ENCODE measurements around the gene THSD7B. TPM values are rescaled to one million over a fixed set of nuclear protein-coding genes. Genes with fewer than 3 reads are reported as not detected.
A peak's percentile ranks its signal among the peaks of the same experiment; 100 is the strongest.

THSD7B gene
- total and polyA plus RNA-seq, 2 of the 13 experiments (the other 11 are each of a cell fraction or from before 2014, with no cell fraction given) = 0.02 TPM; not detected in 1

DNA sequence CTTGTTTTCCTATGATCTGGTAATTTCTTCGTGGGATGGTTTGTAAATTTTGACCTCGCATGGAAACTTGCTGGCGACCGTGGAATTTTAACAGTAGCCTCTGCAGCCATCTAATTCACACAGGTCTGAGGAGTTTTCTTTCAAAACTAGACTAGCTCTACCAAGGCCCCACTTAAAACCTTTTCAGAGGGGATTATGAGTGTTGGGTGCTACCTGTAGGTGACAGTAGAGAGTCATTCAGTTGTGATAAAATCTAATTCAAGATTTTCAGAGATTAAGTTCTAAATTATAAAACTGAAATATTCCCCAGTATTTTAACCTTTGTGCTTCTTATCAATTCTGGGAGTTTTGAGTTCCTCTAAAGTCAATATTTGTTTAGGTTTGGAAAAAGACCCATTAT, 31.0 kb downstream of the THSD7B start:
- Histone ChIP-seq H3K4me1 (ENCODE audit: insufficient read depth, low read length) (no peaks in the 10 kb centered on the region), H3K4me2 (ENCODE audit: low read depth, low read length) (no peak overlapping the region), H3K4me3 (replicated peaks in 1 of 3; ENCODE audit: insufficient read depth in 1 of 3, low read depth in 2 of 3, low read length in 3 of 3) (no peak overlapping the region), H3K27me3 (ENCODE audit: control insufficient read depth in 1 of 2, insufficient read depth in 2 of 2, low read length in 2 of 2) (no peaks in the 10 kb centered on the region), H4K20me1 (ENCODE audit: insufficient read depth, low read length) (no peaks in the 10 kb centered on the region), H3K9ac (ENCODE audit: insufficient read depth, low read depth, low read length) (no peak overlapping the region), H3K79me2 (ENCODE audit: insufficient read depth, low read length) (no peaks in the 10 kb centered on the region), H3K9me3 (ENCODE audit: low read length) (no peaks in the 10 kb centered on the region), H2AFZ (ENCODE audit: low read length) (no peak overlapping the region), H3K36me3 (replicated peaks in 1 of 2; ENCODE audit: control insufficient read depth in 1 of 2, insufficient read depth in 2 of 2, low read length in 2 of 2) (no peaks in the 10 kb centered on the region), H3K27ac (ENCODE audit: extremely low read length, insufficient read depth, low read length) (no peak overlapping the region)
- intact Hi-C loops (cut with micrococcal nuclease; ENCODE audit: unreplicated experiment) = no loop called here
- FAIRE-seq (peak; percentile 32), ATAC-seq (no peak), DNase-seq (ENCODE audit: low spot score) (no peak)
- TF ChIP-seq HNRNPK (IDR thresholded peaks at IDR 0.05; ENCODE audit: low read depth, low read length, poor library complexity, severe bottlenecking) (no peak), FUBP1 (CRISPR knock-in tag; IDR thresholded peaks at IDR 0.05; ENCODE audit: borderline replicate concordance) (no peak), CTCF (CRISPR knock-in tag; IDR thresholded peaks at IDR 0.05) (0 out of 2 replicates have a peak, but pooled peaks have one; percentile 9), AKAP8 (CRISPR knock-in tag; IDR thresholded peaks at IDR 0.05) (no peak), MIER3 (CRISPR knock-in tag; IDR thresholded peaks at IDR 0.05; ENCODE audit: borderline replicate concordance) (no peak)
- ChIA-PET POLR2A (no interaction called here), CTCF (ENCODE audit: low intra/inter-chr PET ratio, low total read pairs) (no interaction called here)
- no TSS peak for BruUV-seq (replicated peaks)
- in situ Hi-C loops (cut with HindIII; ENCODE audit: extremely low pct_ligation_motif_present, low pct_unique_long_range_greater_than_20kb) = no loop called here
- WGBS (ENCODE audit: low lambda C conversion rate) = 75% methylated on average over 4 of the region's 4 CpGs

All from HepG2 (cell line).